Measurements from ENCODE around the gene FBXO21.

Gene FBXO21

DNA sequence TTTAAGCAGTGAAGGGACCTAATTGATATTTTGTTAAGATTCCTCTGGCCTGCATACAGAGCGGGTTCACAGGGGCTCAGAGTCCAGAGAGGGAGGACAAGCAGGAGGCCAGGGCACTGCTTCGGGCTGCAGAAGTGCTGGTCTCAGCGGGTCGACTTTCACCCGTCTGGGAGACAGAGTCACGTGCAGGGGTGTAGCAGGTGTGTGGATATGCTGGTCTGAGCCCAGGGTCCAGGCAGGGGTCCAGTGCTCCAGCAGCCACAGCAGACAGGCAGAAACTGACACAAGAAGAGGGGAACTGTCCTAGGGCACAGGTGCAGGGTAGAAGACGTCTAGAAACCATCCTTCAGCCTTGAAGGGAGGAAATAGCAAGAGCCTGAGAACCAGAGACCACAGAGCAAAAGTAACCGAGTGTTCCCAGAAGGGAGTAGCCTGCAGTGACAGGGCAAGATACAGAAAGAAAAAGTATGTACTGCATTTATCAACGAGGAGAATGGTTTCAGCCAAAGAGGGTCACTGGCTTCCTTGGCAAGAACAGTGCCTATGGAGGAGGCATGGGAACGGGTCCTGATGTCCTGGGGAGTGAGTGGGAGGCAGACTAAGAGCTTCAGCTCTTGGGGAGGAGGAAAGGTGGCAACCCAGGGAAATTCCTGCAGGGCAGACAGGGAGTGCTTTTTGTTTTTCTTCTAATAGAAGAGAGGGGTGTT is 28.7 kb downstream of the FBXO21 start:
- Mint-ChIP-seq H3K4me1 (no peaks in the 10 kb centered on the region), H3K27me3 (no peaks in the 10 kb centered on the region), H3K27ac (peak overlapping the region in 1 of 2 donors; percentile 22), H3K4me3 (no peak overlapping the region), H3K9me3 (no peaks in the 10 kb centered on the region)
- DNase-seq (no peak), ATAC-seq (no peak)

DNA sequence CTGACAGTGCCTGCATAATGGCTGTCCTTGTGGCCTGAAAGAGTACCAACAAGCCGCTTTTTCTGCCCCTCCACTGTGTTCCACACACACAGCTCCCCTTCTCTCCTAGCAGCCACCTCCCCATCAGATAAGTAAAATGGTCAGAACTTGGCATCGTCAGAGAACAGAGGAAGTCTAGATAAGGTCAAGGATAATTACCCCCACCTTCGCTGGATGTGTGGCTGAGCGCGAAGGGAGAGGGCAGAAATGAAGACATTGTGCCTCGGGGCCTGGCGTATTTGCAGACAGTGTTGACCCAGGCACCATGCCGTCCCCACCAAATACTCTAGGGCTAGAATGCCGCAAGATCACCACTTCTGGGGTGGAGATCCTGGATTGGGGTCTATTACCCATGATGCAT is 30.6 kb downstream of the FBXO21 start:
- no peak overlapping the region for H3K4me3 Mint-ChIP-seq
- H3K9me3 Mint-ChIP-seq = no peaks in the 10 kb centered on the region
- no peaks in the 10 kb centered on the region for H3K27me3 Mint-ChIP-seq
- DNase-seq (no peak), ATAC-seq (no peak)
- H3K27ac Mint-ChIP-seq = no peak overlapping the region
- peaks cover 4% of the 10 kb centered on the region for H3K4me1 Mint-ChIP-seq

DNA sequence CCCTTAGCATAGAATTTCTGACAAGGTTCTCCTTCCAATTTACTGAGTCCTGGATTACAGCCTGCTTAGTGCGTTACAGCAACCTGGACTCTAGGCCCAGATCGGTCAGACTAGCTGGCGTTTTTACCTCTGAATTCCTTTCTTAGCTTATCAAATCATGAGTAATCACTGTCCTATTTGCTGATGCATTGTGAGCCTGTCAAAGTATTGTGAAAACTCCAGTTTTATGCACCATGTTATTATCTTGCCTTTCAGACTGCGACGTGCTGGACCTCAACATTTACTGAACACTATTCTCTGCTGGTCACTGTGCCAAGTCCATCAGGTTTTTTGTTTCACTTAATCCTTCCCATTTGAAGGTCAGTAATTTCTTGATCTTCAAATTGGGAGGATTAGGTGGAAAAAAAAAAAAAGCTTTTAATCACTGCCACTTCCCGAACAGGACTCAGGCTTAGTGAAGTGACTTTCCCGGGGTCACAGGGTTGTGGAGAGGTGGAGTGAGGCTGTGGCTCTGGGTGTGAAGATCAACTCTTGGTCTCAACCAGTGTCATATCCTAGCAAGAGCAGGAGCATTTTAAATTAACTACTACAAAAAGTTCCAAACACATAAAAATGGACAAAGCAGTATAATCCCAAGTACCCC is 31.2 kb downstream of the FBXO21 start:
- Mint-ChIP-seq H3K27me3 (no peaks in the 10 kb centered on the region), H3K4me1 (peaks cover 4% of the 10 kb centered on the region), H3K27ac (no peak overlapping the region), H3K9me3 (no peaks in the 10 kb centered on the region), H3K4me3 (no peak overlapping the region)
- no peak for DNase-seq
- ATAC-seq = no peak

GRCh38 chr12:117158096-117158495 is 32.2 kb downstream of the FBXO21 start:
- H3K4me3 Mint-ChIP-seq = no peak overlapping the region
- no peaks in the 10 kb centered on the region for H3K27me3 Mint-ChIP-seq
- H3K9me3 Mint-ChIP-seq = no peaks in the 10 kb centered on the region
- ATAC-seq (no peak), DNase-seq (no peak)
- peak overlapping the region in 1 of 2 donors; percentile 27 for H3K27ac Mint-ChIP-seq
- peaks cover 8% of the 10 kb centered on the region for H3K4me1 Mint-ChIP-seq

GRCh38 chr12:117155278-117156060 is 34.8 kb downstream of the FBXO21 start:
- peak; percentile 81 for ATAC-seq
- peak; percentile 69 to 83 for DNase-seq
- H3K4me1 Mint-ChIP-seq = peaks cover 34% of the 10 kb centered on the region
- no peaks in the 10 kb centered on the region for H3K9me3 Mint-ChIP-seq
- H3K4me3 Mint-ChIP-seq = no peak overlapping the region
- H3K27ac Mint-ChIP-seq = no peak overlapping the region
- no peaks in the 10 kb centered on the region for H3K27me3 Mint-ChIP-seq

DNA sequence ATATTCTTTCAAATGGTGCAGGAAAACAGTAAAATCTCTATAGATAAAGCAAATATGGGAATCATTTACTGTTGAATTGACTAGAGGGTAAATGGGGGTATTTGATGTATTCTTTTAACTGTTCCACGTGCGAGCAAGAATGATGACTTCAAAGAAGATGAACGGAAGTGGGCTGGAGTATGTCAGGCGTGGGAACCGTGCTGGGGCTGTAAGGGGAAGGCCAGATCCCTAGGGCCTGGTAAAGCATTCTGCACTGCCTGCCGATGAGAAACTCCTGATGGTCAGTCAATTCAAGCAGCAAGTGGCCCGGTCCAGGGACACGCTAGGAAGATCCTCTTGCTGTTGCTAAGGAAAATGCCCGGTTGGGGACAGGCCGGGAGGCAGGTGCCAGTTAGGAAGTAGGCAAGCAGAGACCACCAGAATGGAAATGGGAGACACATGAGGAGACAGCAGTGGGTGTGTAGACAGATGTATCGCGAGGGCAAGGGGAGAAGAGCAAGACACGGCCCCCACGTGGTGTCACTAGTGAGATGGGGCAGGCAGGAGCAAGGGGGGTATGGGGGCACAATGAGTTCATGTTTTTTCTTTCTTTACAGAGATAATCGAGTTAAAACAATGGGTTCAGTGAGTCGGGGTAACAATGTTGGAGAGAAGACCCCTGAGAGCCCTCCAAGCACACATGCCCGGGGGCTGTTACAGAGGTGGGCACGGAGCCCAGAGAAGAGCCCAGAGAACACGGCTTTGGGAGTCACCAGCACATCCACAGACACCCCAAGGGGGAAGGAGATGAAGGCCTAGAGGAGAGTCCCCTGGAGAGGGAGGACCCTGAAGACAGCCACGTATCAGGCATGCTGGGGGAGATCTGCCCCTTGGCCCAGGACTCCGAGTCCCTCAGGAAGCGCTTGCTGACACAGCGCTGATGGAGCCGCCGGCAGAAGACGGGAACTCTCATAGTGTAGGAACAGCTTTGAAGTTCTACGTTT is 37.2 kb downstream of the FBXO21 start:
- DNase-seq = no peak
- peaks cover 58% of the 10 kb centered on the region for H3K4me1 Mint-ChIP-seq

DNA sequence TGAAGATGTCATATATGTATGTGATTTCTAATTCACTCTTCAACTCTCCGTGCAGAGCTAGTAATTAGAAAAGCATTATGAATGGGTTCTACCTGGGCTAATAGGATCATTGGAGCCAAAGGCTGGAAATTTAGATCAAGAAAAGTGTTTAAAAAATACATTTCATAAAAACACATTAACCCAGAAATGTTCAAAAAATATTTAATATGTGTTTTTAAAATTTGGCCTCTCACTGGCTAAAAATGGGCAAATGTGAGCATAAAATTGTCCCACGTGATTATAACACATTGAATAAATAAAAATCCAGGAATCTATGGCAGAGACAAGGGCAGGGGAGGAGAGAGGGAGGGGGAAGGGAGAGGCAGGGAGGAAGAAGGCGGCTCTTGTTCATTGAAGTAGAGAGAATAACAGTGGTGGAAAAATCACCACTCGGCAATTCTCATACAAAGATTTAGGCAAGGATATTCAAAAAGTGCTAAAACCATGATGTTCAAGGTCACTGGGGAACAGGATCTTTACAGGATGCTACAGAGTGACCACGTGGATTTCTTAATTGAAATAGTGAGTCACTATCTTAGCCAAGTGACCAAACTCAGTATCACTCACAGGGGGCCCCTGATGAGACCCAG is 38.8 kb downstream of the FBXO21 start:
- H3K4me3 Mint-ChIP-seq = peak overlapping the region in 1 of 2 donors; percentile 27
- H3K27ac Mint-ChIP-seq = peak overlapping the region in 1 of 2 donors; percentile 54
- ATAC-seq = no peak
- H3K4me1 Mint-ChIP-seq = peaks cover 62% of the 10 kb centered on the region
- no peak for DNase-seq
- no peaks in the 10 kb centered on the region for H3K27me3 Mint-ChIP-seq
- H3K9me3 Mint-ChIP-seq = no peaks in the 10 kb centered on the region

More for the DNA sequence above, 37.2 kb downstream of the FBXO21 start:
- H3K27ac Mint-ChIP-seq = no peak overlapping the region
- no peaks in the 10 kb centered on the region for H3K9me3 Mint-ChIP-seq
- no peak for ATAC-seq
- no peak overlapping the region for H3K4me3 Mint-ChIP-seq
- H3K27me3 Mint-ChIP-seq = no peaks in the 10 kb centered on the region

DNA sequence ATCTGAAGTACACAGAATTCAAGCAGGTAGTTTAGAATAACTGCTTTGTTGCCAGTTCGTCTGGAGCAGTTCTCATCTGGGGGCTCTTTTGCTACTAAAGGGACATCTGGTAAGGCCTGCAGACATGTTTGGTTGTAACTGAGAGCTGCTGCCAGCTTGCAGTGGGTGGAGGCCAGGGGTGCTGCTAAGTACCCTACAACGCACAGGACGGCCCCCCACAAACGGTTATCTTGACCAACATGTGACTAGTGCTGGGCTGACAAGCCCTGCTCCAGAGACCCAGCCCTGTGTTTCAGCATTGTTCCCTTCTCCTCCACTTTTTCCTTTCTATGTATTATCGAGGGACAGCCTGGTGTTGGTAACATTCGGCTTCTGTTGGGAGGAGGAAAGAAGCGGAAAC is 40.8 kb downstream of the FBXO21 start:
- DNase-seq (no peak), ATAC-seq (no peak)
- peaks cover 66% of the 10 kb centered on the region for H3K4me1 Mint-ChIP-seq
- peak overlapping the region in 1 of 2 donors; percentile 54 for H3K27ac Mint-ChIP-seq
- H3K27me3 Mint-ChIP-seq = no peaks in the 10 kb centered on the region
- no peaks in the 10 kb centered on the region for H3K9me3 Mint-ChIP-seq
- H3K4me3 Mint-ChIP-seq = no peak overlapping the region

DNA sequence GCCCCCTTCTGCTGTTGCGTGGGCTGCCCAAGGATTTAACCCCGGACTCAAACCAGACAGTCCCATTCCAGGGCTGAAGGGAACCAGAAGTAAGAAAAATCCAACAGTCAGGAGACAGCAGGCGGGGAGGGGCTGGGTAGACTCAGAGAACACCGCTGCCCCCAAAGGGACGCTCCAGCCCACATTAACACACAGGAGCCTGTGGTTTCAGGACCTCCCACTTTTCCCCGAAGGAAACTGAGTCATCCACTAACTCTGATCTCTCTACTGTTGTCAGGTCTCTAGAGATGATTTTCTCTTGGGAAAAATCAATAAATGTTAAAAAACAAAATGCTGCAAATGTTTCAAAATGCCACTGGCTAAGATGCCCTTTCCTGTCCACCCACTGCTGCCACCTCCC is 41.6 kb downstream of the FBXO21 start:
- Mint-ChIP-seq H3K27me3 (no peaks in the 10 kb centered on the region), H3K9me3 (no peaks in the 10 kb centered on the region), H3K4me1 (peaks cover 66% of the 10 kb centered on the region), H3K27ac (peak overlapping the region; percentile 19 to 60), H3K4me3 (peak overlapping the region; percentile 20 to 25)
- ATAC-seq = no peak
- DNase-seq = no peak

- no peak overlapping the region for H3K4me3 Mint-ChIP-seq
- no peaks in the 10 kb centered on the region for H3K27me3 Mint-ChIP-seq
- DNase-seq (no peak), ATAC-seq (no peak)
- peaks cover 63% of the 10 kb centered on the region for H3K4me1 Mint-ChIP-seq
- no peaks in the 10 kb centered on the region for H3K9me3 Mint-ChIP-seq
- H3K27ac Mint-ChIP-seq = peak overlapping the region; percentile 48 to 60
Observed at GRCh38 chr12:117147639-117148038, 42.6 kb downstream of the FBXO21 start.

GRCh38 chr12:117145597-117146154 is 44.6 kb downstream of the FBXO21 start:
- DNase-seq = no peak
- ATAC-seq = no peak
- Mint-ChIP-seq H3K4me3 (no peak overlapping the region), H3K27me3 (no peaks in the 10 kb centered on the region), H3K27ac (no peak overlapping the region), H3K4me1 (peaks cover 46% of the 10 kb centered on the region), H3K9me3 (no peaks in the 10 kb centered on the region)

- Mint-ChIP-seq H3K4me3 (no peak overlapping the region), H3K9me3 (no peaks in the 10 kb centered on the region), H3K4me1 (peaks cover 38% of the 10 kb centered on the region), H3K27ac (no peak overlapping the region), H3K27me3 (no peaks in the 10 kb centered on the region)
- DNase-seq (no peak), ATAC-seq (no peak)
Observed at GRCh38 chr12:117144599-117144998, 45.7 kb downstream of the FBXO21 start.

GRCh38 chr12:117143008-117143532 is 47.2 kb downstream of the FBXO21 start:
- ATAC-seq (no peak), DNase-seq (no peak)
- no peak overlapping the region for H3K4me3 Mint-ChIP-seq
- H3K27ac Mint-ChIP-seq = no peak overlapping the region
- no peaks in the 10 kb centered on the region for H3K9me3 Mint-ChIP-seq
- peaks cover 23% of the 10 kb centered on the region for H3K4me1 Mint-ChIP-seq
- H3K27me3 Mint-ChIP-seq = no peaks in the 10 kb centered on the region

- no peak overlapping the region for H3K4me3 Mint-ChIP-seq
- H3K27ac Mint-ChIP-seq = no peak overlapping the region
- H3K27me3 Mint-ChIP-seq = no peaks in the 10 kb centered on the region
- peaks cover 18% of the 10 kb centered on the region for H3K4me1 Mint-ChIP-seq
- no peaks in the 10 kb centered on the region for H3K9me3 Mint-ChIP-seq
- ATAC-seq = no peak
- DNase-seq = no peak
Observed at GRCh38 chr12:117142094-117142493, 48.2 kb downstream of the FBXO21 start.

Measured in stimulated activated naive CD8-positive, alpha-beta T cell treated with anti-CD3 and anti-CD28 coated beads, Interleukin-15, amount 100 ng/mL, for 72 hours (primary cell).